Myocyte (in vitro differentiated cells): ENCODE measurements around the gene GSG1L. TPM values are rescaled to one million over a fixed set of nuclear protein-coding genes. Genes with fewer than 3 reads are reported as not detected.

ENCODE experiments used
- DNase-seq: peaks from one replicate; pipeline ENCODE4 v3.0.0-alpha.2; 2012; ENCODE audit warnings: low read depth
- total RNA-seq: library from RNA; depleted of rRNA; stranded (reverse); fragments of >200 nt; gene quantifications from 2 replicates; pipeline ENCODE4 v1.2.3, GENCODE V29; 2014

Gene GSG1L
- total RNA-seq, 1 donor from 2014 or later = not detected

- no peak for DNase-seq
Measured at GRCh38 chr16:28092721-28093384, 29.3 kb upstream of the GSG1L start.

- no peak for DNase-seq
Measured at GRCh38 chr16:28091656-28092055, 28.1 kb upstream of the GSG1L start.

DNA sequence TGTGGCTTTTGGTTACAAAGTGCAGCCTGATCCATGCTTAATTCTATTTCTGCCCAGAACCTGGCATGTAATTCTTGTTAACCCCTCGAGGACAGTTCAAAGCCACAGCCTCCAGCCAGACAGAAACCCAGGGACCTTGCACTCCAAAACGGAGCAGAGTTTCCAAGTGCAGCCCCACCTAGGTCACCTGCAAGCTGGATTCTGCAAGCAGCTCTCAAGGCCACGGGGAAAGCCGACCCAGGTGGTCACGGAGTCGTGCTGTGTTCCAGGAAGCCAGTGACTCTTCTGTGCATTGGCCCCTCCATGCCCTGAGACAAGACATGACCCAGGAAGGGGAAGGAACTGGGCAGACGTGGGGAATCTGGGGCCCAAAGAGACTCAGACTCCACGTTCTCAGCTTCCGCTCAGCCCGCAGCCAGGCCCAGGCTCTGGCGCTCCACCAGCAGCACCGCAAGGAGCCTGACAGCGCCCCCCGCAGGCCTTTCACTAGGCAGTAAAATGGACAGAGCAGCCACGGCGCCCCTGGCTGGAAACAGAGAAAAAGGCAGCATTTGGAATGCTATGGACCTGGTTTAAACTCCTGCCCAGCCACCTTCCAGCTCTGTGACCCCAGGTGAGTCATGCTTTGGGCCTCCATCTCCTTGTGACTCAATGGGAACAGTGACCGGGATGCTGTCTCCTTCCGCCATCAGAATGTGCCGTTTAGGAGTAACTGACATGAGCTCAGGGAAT, 27.3 kb upstream of the GSG1L start:
- DNase-seq = peak; percentile 47

- DNase-seq = no peak
Measured at GRCh38 chr16:28089992-28090365, 26.5 kb upstream of the GSG1L start.

GRCh38 chr16:28089205-28089991, 25.9 kb upstream of the GSG1L start:
- DNase-seq = no peak

GRCh38 chr16:28087675-28088300, 24.3 kb upstream of the GSG1L start:
- no peak for DNase-seq

GRCh38 chr16:28087140-28087660, 23.7 kb upstream of the GSG1L start:
- no peak for DNase-seq

DNA sequence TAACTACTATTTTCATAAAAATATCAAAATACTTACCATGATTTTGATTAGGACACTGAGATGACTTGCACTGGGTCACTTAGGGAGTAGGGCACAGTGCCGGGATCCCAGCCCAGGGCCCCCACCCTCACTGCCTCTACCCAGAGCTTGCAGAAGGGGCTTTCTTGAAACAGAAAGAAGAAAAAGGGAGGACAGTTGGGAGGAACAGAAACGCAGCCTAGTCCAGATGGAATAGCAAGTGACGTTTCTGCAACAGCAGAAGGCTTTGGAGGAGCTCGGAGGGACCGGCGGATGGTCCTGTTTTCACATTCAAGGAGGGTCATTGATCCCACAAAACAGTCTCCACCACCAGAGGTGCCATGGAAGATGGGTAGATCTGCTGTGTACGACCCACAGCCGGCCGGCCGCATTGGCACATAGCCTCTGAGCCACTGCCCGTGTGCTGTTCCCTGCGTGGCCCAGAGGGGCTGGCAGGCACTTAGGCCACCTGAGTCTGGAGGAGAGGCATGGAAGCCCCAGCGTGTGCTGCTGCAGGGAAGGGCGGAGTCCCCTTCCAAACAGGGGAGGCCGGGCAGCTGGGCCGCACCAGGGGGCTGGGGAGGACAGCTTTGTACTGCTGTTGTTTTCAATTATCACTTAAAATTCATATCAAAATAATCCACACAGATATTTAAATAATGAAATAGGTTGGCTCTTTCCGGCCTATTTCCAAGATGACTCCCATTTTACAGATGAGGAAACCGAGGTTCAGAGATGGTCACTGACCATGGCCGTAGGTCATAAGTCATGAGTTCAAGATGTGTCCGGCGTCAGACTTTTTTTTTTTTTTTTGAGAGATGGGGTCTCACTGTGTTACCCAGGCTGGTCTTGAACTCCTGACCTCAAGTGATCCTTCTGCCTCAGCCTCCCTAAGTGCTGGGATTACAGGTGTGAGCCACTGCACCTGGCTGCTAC, 22.9 kb upstream of the GSG1L start:
- no peak for DNase-seq

DNA sequence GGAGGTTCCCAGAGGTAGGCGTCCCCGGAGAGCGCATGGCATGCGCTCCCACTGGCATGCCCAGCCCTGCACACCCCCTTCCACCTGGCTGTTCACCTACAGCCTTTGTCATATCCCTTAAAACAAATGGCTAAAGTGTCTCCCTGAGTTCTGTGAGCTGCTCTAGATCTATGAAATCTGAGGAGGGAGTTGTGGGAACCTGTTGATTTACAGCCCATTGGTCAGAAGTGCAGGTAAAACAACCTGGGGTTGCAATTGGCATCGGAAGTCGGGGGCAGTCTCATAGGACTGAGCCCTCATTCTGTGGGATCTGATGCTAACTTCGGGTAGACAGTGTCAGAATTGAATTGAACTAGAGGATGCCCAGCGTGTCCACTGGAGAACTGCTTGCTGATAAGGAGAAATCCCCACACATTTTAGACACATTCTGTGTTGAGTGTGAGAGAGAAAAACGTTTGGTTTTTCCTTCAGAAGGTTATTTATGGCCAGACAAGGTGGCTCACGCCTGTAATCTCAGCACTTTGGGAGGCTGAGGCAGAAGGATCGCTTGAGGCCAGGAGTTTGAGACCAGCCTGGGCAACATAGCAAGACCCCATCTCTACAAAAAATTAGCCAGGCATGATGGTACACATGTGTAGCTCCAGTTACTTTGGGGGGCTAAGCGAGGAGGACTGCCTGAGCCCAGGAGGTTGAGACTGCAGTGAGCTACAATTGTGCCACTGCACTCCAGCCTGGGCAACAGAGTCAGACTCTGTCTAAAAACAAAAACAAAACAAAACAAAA, 22.1 kb upstream of the GSG1L start:
- DNase-seq = no peak

DNA sequence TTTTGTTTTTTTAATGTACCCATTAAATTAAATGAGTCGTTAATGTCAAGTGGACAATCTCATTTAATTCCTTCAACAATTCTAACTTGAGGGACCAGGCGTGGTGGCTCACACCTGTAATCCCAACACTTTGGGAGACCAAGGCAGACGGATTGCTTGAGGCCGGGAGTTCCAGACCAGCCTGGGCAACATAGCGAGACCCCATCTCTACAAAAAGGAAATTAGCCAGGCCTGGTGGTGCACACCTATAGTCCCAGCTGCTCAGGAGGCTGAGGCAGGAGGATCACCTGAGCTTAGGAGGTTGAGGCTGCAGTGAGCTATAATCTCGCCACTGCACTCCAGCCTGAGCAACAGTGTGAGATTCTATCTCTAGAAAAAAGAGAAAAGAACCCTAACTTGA, 20.7 kb upstream of the GSG1L start:
- DNase-seq = no peak

GRCh38 chr16:28082624-28083023, 19.1 kb upstream of the GSG1L start:
- no peak for DNase-seq

DNA sequence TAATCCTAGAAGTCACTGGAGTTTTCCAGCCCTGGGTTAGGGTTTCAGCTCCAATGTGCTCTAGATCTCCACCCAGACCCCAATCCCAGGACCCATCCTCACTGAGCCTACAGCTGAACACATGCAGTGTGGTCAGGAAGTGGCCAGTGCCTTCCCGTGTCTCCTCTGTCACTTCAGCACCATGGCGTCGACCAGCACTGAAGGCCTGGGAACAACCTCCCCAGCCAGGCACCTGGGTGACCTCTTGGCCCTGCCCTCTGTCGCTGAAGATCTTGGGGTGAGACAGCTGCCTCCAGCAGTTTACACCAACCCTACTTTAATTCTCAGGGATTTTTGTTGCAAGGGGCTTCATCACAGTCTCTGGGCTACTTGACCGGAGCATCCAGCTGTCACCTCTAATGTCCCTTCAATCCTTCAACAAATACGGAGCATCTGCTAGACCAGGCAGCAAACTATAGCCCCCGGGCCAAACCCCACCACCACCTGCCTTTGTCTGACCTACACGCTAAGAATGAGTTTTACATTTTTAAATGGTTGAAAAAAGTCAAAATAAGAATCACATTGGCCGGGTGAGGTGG, 18.0 kb upstream of the GSG1L start:
- DNase-seq = no peak

DNA sequence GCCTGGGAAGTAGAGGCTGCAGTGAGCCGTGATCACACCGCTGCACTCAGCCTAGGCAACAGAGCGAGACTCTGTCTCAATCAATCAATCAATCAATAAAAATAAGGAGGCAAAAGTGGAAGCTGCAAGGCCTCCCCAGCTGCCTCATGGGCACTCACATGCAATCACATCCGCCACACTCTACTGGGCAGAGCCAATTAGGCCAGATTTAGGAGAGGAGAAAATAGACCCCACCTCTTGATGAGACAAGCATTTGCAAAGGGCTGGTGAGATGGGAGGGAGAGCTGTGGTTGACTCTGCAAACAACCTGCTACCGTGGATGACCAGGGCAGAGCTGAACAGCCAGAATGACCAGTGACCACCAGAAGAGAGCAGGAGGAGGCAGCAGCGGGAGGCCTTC, 14.7 kb upstream of the GSG1L start:
- DNase-seq = no peak

GRCh38 chr16:28073836-28074235, 10.3 kb upstream of the GSG1L start:
- DNase-seq = no peak

- DNase-seq = no peak
Measured at GRCh38 chr16:28072087-28072486, 8.6 kb upstream of the GSG1L start.

DNA sequence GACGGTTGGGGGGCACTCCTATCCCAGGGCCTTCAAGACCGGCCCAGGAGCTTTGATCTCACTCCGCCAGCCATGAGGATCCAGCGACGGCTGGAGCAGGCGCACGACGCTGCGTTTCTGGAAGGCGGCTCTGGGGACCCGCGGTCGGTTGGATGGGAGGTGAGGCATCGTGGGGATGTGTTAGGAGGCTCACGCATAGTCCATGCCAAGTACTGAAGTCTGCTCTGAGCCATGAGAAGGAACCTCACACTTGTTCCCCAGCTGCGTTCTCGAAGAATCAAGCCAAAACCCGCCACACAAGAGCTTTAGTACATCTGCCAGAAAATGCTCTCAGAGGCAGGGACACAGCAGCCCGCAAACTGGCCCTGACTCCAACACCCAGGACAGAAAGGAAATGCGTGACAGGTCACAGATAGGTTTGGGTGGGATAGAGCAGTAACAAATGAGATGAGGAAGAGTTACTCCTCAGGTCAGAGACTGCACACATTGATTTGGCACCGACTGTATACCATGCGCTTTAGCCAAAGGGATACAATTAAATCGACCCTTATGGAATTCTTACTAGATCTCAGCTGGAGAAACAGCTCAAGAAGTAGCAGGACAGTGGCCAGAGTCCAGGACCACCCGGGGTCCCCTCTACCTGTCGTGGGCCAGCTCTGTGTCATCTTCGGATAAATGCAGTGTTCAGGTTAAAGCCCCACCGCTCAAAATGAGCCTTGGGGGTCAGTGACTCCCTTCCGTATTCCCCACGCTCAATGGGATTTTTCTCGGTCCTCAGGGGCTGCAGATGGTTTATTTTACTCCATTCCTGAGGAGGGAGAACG, 6.7 kb upstream of the GSG1L start:
- peak; percentile 32 for DNase-seq

- DNase-seq = no peak
Measured at GRCh38 chr16:28068976-28069375, 5.5 kb upstream of the GSG1L start.
